Measurements from ENCODE around the gene POGZ.
"Not testable (repeated sequence)": the region's sequence is repeated elsewhere in the genome, so short reads cannot be mapped to it uniquely, and the experiment has no call there.

Gene POGZ

DNA sequence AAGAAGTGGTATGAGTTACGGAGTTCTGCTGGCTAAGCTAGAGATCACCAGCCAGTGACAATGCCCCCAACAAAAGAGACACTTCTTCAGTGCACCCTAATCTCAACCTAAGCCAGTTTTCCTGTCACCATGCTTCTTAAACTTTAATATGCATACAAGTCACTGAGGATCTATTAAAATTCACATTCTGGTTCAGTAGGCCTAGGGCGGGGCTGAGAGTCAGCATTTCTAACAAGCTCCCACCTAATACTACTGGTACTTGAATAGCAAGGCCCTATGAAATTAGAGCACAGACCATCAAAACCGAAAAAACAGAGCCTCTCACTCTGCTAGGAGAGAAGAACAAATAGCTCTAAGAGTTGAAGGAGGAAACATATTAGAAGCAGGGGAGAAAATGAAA, 52.0 kb downstream of the POGZ start:
- no peak for DNase-seq

DNA sequence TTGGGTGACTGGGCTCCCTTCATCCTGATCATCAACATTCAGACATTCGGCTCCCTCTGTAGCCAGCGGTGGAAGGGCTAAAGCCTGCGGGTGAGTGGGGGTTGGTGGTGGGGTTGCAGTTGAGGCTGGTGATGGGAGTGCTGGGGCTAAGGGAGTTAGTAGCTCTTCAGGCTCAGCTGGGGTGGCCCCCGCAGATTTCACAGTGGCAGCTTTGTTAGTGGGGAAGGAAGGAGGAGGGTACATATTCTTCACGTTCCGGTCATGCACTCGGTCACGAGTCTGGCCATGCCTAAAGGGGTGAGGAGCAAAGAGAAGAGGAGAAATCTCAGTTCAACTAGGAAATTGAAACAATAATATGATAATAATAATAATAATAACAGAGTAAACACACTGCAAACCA, 53.1 kb downstream of the POGZ start:
- no peak for DNase-seq

DNA sequence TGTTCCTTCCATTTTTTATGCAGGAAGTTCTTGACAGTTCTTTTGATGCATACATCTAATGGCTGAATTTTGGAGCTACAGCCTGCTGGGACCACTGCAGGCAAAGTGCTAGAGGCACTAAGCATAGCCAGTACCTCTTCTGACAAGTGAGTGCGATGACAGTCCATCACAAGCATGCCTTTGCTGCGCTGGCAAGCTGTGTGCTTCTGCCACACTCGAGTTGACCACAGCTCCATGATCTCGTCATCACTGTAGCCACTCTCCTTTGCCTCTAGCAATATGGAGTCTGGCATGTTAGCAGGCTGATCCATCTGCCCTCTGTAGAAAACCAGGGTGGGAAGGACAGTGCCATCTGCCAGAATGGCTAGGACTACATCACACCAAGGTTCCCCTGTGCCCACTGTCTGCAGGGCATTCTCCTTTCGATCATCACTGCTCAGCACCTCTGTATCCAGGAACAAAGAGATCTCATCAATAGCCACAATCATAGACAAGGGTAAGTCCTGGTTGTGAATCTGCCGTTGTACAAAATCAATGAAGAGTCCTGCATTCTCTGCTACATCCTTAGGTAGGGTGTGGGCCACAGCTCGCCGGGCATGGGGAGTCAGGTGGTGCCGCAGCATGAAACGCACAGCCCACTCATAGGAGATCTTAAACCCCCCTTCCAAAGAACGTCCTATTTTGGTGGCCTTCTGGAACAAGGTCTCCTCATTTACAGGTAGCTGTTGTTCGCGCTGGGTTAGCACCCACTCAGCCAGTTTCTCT, 53.9 kb downstream of the POGZ start:
- DNase-seq, result no peak

DNA sequence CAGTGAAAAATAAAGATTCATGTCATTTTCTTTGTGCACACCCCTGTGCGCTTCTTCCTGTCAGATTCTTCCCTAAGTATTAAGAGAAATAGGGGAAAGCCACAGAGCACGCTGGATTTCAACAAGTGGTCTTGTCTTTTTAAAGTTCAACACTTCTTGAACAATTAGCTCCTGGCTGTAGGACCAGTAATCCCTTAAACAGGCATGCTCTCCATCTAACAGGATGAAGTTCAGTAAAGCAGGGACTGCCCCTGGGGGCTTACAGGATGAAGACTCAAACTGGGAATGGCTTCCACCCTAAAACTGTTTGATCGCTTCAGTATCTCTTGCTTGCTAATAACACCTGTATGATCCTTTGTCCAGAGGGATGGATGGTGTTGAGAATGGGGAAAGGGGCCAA, 55.7 kb downstream of the POGZ start:
- DNase-seq, result no peak

DNA sequence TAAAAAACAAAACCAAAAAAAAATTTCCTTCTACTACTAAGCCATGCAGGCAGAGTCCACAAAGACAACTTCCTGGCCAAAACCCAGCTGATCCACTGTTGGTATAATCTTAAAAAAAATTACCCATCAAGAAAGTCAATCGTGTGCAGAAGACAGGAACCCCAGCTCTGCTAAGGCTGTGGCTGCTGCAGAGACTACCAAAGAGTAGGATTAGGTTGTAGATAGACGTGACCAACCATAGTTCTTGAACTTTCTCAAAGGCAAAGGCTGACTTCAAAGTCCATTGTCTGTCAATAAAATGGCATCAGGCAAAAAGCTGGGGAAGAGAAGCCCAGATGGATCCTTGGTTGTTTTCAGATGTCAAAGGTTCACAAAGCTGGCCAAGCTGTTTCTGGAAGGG, 56.5 kb downstream of the POGZ start:
- no peak for DNase-seq

DNA sequence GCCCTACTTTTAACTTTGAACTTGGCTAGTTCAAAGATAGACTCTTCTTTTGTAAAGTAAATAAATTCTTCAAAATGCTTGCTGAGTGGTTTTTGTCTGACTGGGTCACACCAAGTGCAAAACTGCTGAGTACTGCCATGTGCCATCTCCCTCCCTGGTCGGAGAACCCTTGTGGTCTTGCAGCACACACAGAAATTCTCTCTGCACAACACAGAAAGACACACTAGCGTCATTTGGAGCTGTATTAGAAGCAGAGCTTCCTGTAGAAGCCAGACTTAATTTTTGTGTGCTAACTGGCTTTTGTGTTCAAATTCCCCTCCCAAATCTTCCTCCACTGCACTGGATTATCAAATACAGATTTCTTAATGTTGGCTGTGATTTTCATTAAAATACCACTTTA, 57.4 kb downstream of the POGZ start:
- DNase-seq, result no peak

DNA sequence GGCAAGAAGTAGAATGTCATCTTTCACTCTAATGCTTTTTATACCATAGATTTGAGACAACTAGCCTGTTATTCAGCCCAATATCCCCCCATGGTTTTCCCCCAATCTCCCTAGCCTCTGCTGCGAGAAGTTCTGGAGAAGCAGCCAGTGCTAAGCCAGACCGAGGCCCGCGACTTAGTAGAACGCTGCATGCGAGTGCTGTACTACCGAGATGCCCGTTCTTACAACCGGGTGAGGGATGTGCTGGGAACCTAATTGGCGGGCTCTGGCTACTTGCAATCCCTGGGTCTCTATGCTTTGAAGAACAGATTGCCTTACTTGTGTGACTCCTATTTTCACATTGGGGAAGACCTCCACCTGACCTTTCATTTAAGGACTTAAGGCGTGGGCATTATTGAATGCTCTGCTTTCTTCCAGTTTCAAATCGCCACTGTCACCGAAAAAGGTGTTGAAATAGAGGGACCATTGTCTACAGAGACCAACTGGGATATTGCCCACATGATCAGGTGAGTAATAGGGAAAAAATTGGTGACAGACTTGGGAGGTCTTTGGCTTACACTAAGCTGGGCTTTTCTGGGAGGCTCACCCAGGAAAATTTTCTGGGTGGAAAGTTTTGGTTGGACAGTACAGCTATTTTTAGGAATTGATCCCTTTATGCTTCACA, 58.0 kb downstream of the POGZ start:
- DNase-seq, result no peak

DNA sequence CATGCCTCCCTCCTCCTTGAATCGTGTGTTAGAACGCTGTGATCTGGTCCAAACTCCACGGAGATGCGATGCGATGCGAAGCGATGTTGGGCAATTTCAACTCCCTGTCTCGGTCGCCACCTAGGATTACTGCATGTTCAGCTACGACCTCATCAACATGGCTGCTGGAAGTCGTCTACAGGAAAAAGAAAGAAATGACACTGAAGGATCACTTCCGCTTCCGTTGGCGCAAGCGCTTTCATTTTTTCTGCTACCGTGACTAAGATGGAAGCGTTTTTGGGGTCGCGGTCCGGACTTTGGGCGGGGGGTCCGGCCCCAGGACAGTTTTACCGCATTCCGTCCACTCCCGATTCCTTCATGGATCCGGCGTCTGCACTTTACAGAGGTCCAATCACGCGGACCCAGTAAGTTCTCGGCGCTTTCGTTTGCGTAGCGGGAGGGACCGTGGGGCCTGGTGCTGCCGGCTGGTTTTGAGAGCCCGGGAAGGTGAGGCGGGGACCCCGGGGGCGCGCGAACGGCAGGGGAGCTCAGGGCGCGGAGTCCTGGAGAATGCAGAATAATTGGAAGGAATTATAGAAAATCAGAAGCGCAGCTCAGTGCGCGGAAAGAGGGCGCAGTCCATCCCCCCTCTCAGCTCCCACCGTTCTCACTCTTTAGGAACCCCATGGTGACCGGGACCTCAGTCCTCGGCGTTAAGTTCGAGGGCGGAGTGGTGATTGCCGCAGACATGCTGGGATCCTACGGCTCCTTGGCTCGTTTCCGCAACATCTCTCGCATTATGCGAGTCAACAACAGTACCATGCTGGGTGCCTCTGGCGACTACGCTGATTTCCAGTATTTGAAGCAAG, 59.7 kb downstream of the POGZ start, which contains the start of gene PSMB4:
Gene PSMB4 (plus strand): TSS at position 250 of the 848 bp plus-strand sequence. CDS start 15 bp downstream, at position 265.
- DNase-seq, result peak; percentile 91 to 95

DNA sequence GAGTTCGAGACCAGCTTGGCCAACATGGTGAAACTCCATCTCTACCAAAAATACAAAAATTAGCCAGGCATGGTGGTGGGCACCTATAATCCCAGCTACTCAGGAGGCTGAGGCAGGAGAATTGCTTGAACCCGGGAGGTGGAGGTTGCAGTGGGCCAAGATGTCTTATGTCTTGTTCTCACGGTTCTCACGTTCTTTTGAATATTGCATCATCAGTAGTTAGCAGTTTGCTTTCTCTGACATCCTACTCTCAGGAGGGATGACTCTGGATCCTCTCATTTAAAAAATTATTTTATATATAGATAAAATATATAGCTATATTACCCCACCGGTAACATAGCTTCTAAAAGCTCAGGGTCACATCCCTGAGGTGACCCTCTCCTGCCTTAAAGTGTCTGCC, 63.0 kb downstream of the POGZ start:
- DNase-seq, result not testable (repeated sequence)

DNA sequence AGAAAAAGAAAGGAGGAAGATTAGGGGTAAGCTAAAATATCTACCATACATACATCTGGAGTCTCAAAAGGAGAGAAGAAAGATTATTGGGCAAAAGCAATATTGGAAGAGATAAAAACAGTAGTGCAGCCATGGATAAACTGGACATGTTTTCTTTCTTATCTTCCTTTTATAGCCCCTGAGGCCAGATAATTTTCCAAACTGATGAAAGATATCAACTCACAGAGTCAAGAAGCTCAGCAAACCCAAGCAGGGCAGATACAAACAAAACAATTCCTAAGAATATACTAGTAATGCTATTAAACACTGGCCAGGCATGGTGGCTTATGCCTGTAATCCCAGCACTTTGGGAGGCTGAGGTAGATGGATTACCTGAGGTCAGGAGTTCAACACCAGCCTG, 65.7 kb downstream of the POGZ start:
- no peak for DNase-seq

DNA sequence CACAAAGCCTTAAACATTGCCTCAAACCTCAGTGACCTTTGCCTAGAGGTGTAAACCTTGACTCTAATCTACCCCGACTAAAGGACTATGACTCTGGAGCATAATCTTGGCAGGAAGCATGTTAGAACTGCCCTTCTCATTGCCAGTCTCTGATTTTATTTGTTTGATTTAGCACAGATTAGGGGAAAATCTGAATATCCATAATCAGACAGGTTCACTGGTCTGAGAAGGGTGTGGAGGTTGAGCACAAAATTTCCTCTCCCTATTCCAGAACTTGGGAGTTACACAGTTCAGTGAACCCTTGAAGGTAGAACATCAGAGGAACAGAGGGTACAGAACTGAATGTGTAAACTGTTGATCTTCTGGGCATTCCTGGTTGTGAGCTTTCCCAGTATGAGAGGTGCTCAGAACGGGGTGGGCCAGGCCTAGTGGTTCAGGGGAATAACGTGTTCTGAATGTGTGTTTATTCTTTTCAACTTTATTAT, 68.2 kb downstream of the POGZ start:
- no peak for DNase-seq

DNA sequence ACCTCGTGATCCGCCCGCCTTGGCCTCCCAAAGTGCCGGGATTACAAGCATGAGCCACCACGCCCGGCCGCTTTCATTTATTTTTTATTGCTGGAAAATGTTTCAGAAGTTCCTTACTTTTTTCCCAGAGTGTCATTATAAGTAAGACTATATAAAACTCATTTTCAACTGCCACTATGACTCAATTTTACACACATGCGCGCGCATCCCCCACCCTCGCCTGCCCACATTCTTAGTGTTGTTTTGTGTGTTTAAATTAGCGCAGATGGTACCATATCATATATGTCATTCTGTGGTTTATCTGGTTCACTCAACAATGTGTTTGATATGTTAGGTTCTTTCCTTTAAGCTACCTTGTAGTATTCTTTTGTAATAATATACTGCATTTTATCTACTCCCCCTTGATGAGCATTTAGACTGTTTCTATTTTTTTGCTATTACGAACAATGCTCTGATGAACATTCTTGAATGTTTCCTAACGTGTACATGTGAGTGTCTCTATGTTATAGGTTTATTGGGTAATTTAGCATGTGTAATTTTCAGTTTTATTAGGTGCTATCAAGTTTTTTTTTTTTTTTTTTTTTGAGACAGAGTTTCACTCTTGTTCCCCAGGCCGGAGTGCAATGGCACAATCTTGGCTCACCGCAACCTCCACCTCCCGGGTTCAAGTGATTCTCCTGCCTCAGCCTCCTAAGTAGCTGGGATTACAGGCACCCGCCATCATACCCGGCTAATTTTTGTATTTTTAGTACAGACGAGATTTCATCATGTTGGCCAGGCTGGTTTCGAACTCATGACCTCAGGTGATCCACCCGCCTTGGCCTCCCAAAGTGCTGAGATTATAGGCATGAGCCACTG, 68.8 kb downstream of the POGZ start:
- DNase-seq, result not testable (repeated sequence)

DNA sequence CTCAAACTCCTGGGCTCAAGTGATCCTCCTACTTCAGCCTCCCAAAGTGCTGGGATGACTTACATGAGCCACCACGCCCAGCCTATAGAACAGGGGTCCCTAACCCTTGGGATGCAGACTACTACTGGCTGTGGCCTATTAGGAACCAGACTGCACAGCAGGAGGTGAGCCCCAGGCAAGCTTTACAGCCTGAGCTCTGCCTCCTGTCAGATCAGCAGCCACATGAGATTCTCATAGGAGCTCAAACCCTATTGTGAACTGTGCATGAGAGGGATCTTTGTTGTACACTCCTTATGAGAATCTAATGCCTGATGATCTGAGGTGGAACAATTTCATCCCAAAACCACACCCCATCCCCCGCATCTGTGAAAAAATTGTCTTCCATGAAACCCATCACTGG, 73.3 kb downstream of the POGZ start:
- DNase-seq, result no peak

DNA sequence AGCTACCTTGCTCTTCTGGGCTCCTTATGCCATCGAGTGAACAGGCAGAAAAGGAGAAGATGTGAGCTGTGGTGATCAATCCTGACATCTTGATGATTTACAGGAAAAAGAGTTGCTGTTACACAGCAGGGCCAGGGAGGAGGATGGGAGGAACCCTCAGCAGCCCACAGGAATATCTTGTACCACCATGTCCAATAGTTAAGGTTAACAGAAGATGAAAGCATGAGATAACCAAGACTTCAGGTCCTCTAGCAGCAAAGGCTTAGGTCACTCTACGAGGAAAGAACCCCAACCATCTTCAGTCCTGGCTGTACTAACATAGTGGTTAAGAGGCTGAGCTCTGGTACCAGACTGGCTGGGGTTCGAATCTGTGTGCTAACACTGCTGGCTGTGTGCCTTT, 74.7 kb downstream of the POGZ start:
- DNase-seq, result no peak

DNA sequence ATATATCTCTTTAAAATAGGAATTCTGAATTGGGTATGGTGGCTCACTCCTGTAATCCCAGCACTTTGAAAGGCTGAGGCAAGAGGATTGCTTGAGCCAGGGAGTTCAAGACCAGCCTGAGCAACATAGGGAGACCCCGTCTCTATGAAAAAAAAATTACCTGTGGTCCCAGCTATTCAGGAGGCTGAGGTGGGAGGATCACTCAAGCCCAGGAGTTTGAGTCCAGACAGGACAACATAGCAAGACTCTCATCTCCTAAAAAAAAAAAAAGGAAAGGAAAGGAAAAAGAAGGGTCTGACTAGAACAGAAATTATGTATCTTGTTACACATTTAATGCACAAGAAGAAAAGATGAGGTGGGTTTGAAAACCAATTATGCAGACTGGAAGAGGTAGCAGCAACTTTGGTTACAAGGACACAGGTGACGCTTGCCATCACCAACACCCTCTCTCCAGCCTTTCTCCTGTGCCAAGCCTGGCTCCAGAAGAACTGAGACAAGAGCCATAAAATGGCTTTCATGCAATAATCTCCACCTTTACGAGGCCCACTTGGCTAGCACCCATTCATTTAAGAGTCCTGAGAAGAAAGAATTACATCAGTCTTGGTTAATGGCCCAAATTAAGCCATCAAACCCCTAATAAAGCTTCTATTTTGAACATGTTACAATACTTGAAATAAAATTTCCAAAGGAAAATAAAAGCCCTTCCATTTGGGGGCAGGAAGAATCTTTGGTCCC, 82.0 kb downstream of the POGZ start:
- no peak for DNase-seq

DNA sequence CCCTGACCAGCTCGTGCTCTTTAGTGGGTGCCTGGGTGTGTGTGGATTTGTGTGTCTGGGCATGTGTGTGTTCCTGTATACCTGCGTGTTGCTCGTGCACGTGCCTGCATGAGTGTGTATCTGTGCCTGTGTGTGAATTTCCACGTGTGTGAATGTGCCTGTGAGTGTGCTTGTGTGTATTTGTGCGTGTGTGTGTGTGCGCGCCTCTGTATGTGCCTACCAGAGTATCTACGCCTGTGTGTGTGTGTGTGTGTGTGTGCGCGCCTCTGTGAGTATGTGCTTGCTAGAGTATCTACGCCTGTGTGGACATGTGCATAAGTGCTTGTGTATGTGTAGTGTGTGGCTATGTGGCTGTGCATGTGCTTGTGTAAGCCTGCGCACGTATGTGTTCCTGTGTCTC, 86.1 kb downstream of the POGZ start:
- DNase-seq, result no peak

DNA sequence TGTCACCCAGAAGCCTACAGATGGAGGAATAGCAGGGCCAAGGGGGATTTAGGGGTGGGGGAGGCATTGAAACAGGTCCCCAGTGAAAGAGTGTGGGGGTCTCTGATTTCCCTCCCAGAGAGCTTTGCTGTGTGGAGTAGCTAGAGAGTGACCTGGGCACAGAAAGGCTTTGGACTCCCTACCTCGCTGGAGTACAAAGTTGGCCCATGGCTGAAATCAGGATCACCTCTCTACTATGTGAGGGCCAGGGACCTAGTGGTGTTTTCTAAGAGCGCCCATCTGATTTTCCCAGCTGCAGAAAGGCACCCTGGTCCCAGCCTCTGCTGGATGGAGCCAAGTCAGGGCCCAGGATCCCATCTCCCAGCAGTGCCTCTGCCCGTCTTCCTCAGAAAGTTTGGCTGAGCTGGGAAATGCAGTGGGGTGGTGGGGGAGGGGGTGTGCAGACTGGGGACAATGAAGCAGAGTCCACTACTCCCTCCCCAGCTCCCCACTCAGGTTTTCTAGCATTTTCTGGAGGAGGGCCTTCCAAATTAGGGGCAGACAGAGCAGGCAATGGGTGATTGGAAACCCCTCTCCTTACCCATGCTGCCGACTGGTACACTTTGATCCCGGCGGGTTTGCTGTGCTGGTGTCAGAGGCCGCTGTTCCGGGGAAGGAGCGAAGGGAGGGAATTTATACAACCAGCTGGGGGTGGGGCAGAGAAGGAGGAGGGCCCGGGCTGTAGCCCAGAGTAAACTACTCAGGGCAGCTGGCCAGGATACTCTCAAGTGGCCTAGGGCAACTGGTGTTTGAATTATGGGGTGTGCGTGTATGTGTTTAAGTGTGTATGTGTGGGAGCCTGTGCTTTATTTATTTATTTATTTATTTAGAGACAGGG, 87.0 kb downstream of the POGZ start, which contains the start of gene SELENBP1:
Gene SELENBP1 (minus strand): TSS at position 648 of the 877 bp plus-strand sequence. CDS start 64 bp downstream, at position 584.
- peak; percentile 63 to 79 for DNase-seq

DNA sequence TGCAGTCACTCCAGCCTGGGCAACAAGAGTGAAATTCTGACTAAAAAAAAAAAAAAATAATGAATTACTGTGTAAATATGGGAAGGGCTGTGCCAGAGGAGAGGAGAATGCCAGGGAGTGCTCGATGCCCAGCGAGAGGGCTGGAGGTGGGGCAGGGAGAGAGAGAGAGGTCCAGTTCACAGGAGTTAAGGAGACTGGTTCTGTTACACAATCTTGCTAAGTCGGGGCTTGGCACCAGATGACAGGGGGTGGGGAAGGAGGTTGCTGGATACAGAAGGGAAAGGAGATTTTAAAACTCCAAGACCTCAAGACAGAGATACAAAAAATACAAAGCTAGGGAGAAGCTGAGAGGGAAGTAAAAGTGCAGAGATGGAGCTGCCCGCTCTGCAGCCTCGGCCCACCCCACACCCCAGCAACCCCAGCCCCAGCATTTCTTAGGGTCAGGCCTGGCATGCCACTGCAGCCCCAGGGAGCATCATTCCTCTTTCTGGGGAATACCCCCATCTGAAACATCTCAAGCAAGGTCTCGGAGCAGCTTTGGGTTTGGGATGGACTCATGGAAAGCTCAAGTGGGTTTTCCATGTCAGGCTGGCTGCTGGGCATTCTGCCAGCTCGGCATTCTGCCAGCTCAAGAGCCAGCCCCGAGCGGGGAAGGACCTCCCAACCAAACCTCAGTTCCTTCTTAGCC, 87.8 kb downstream of the POGZ start:
- DNase-seq, result peak; percentile 95 to 96

DNA sequence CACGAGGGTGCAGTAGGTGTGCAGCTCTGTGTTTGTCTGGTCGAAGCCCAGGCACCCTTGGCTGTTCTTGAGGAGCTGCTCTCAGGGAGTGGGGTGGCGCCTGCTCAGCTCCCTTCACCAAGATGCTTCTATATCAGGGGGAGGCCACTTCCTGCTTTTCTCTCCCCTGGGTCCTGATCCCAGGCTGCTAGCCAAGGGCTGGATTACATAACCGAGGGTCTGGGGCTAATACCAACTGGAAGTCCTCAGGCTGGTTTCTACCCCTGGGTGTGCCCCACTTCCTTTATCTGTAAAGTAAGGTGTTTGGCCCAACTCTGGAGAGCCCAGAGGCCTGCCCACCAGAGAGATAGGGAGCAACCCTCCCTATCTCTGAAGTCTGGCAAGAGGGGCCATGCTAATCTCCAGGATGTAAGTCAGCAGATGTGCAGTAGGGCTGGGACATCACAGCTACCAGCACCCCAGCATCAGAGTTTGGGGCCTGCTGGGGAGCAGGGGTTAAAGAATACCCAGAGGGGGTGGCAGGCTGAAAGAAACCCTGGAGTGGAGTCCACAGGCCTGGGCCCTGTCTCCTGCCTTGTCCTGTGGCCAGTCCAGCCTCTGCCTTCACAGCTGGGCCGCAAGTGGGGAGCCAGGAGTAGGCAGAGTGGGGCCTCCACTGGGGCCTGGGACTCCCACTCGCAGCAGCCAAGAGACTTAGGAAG, 88.9 kb downstream of the POGZ start:
- no peak for DNase-seq
